Activated effector memory CD4-positive, alpha-beta T cell treated with Interleukin-2 at 50 U/mL for 16 hours (primary cell): ENCODE results near the gene FAM120AOS.

ENCODE experiments used
- DNase-seq: peaks from one replicate; pipeline ENCODE4 v3.0.0-alpha.2; 2020

The FAM120AOS gene

GRCh38 chr9:93436655-93437407 lies 16.6 kb downstream of the FAM120AOS start:
- no peak for DNase-seq

GRCh38 chr9:93436218-93436617 lies 17.2 kb downstream of the FAM120AOS start:
- DNase-seq: no peak

DNA sequence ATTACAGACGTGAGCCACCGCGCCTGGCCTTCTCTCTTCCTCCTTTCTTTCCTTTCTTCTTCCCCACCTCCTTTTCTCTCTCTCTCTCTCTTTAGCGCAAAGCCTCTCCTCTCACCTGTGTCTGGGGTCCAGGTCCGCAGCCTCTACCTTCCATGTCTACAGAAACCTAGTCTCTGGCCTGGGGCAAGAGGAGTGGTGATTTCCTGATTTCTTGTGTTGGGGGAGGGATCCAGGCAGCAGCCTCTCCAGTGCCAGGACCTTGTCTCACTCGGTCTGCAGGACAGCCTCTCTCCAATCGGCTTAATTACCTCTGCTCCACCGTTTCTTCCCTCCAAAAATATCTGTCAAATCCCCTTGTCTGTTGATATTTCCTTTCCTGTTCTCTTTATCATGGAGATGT lies 18.0 kb downstream of the FAM120AOS start:
- DNase-seq: no peak

GRCh38 chr9:93434056-93434455 lies 19.3 kb downstream of the FAM120AOS start:
- DNase-seq: no peak

DNA sequence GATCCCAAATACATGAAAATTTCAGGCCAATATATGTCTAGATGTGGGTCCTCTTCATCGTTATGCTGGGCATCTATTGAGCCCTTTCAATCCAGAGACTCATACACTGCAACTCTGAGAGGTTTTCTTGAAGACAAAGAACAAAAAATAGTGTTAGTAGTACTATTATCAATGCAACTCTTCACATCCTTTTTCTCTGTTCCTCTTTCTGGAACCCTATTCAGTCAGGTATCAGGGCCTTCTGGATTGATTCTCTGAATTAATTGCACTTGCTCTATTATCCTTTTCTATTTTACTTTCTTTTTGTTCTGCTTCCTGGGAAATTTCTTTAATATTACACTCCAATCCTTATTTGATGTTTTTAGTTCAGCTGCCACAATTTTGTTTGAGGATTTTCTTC lies 20.4 kb downstream of the FAM120AOS start:
- no peak for DNase-seq

DNA sequence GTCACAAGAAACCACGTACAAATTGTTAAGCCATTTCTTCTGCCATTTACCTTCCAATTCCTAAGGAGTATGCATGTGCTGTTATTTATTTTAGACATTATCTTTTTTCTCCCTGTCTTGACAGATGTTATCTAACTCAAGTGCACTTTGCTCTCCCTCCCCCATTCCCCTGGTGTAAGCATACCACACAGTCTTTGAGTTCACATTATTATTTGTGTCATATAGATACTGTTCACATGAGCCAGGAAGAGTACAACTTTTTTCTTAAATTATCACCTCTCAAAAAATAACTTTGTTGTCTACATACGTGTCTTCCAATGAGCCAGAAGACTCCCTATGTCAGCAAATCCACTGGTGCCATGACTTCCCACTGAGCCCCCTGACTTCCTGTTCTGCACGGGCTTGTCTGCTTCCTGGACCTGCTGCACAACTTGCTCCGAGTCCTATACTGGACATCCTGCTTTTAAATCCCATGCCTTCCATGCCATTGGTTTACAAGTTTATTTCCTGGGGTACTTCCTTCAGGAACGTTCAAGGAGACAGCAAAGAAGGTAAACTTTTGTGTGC lies 21.8 kb downstream of the FAM120AOS start:
- no peak for DNase-seq

GRCh38 chr9:93427655-93428379 lies 25.6 kb downstream of the FAM120AOS start:
- DNase-seq: no peak

- no peak for DNase-seq
Measured at GRCh38 chr9:93422977-93423616, 30.3 kb downstream of the FAM120AOS start.

DNA sequence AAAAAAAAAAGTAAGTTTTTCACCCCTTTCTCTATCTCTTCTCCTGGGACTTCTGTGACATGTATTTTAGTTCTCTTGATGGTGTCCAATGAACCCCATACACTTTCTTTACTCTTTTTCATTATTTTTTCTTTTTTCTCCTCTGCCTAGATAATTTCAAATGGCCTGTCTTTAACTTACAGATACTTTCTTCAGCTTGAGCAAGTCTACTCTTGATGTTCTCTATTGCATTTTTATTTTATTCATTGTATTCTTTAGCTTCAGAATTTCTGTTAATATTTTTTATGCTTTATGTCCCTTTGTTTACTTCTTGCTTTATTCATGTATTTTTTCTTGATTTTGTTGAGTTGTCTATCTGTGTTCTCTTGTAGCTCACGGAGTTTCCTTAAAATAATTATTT lies 34.4 kb downstream of the FAM120AOS start:
- no peak for DNase-seq

DNA sequence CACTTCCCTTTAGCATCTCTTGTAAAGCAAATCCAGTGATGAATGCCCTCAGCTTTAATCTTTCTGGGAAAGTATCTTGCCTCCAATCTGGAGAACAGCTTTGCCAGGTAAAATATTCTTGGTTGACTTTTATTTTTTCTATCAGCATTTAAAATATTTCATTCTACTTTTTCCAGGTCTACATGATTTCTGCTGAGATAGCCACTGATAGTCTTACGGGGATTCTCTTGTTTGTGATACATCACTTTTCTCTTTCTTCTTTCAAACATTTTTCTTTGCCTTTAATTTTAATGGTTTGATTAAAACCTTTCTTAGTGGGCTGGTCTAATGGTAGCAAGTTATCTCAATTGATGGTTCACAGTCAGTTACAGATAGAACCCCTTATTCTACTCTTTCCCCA lies 35.8 kb downstream of the FAM120AOS start:
- DNase-seq: no peak

DNA sequence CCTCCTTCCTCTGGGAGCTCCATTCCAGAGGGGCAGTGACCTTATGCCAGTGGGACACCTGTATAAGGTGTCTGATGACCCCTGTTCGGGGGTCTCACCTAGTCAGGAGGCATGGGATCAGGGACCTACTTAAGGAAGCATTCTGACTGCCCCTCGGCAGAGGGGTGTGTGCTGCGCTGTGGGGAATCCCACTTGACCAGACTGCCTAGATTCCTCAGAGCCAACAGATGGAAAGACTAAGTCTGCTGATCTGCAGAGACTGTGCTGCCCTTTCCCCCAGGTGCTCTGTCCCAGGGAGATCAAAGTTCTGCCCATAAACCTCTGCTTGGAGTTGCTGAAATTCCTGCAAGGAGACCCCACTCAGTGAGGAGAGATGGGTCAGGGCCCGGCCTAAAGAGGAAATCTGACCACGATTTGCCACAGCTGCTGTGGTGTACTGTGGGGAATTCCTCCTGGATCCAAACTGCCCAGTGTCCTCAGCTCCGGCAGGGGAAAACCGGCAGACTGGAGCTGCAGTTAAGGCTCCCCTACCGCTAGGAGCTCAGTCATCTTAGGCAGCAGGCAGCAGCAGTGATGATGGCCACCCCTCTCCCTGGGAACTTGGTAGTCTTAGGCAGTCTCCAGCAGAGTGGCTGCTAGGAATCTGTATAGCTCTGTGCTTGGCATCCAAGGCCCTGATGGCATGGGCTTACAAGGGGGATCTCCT lies 36.7 kb downstream of the FAM120AOS start:
- DNase-seq: no peak

GRCh38 chr9:93415176-93415690 lies 38.1 kb downstream of the FAM120AOS start:
- no peak for DNase-seq

DNA sequence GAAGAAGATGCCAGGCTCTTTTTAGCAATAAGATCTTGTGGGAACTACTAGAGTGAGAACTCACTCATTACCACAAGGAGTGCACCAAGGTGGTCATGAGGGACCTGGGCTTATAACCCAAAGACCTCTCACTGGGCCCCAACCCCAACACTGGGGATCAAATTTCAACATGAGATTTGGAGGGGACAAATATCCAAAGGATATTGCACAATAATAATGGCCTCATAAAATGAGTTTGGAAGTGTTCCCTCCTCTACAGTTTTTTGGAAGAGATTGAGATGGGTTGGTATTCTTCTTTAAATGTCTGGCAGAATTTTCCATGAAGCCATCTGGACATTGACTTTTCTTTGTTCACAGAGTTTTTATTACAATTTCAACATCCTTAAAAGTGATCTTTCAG lies 39.9 kb downstream of the FAM120AOS start:
- DNase-seq: no peak

GRCh38 chr9:93406371-93406770 lies 47.0 kb downstream of the FAM120AOS start:
- DNase-seq: no peak

DNA sequence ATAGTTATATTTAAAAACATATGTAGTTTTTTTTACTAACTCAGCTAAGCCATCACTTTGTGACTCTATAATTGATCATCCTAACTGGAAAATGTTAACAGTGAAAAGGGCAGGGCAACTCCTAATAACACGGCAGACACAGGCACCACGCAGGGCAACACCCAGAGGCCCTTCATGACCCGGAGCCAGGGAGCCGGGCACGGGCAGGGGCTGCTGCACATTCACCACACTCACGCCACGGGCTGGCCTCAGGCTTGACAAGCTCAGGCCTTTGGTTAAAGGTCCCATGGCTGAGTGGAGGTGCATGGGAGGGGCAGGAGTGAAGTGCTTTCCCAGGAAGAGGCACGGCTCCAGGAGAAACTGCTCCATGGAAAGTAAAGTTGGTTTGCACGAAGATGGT lies 54.9 kb downstream of the FAM120AOS start:
- DNase-seq: no peak

GRCh38 chr9:93397661-93398373 lies 55.6 kb downstream of the FAM120AOS start:
- no peak for DNase-seq
